K562 (cell line): ENCODE measurements around the gene NFS1. TPM values are rescaled to one million over a fixed set of nuclear protein-coding genes. Genes with fewer than 3 reads are reported as not detected.

Experiments used
- DMBX1 ChIP-seq: fragments of 250-450 bp; sonication (Bioruptor Pico); IDR thresholded peaks from 2 replicates; pipeline ENCODE4 v1.8.0; 2022; ENCODE audit warnings: inconsistent platforms, mild to moderate bottlenecking, moderate library complexity, borderline replicate concordance
- ELF4 ChIP-seq: fragments of 450-650 bp; formaldehyde crosslinking; IDR thresholded peaks from 2 replicates; pipeline ENCODE4 v1.4.0; 2022; ENCODE audit warnings: missing genetic modification characterization
- FOXK1 ChIP-seq: sonication (generic); formaldehyde crosslinking; IDR thresholded peaks from 2 replicates; pipeline ENCODE4 v1.8.0; 2022; ENCODE audit warnings: missing genetic modification reagents, mild to moderate bottlenecking, borderline replicate concordance
- GTF3C2 ChIP-seq: IDR thresholded peaks from 3 replicates; pipeline ENCODE4 v1.6.1; 2011; ENCODE audit warnings: borderline replicate concordance, mild to moderate bottlenecking, moderate library complexity; ENCODE audit not compliant: insufficient read length; ENCODE audit errors: extremely low read depth
- HDAC1 ChIP-seq, 2 experiments: fragments of 450-650 bp; IDR thresholded peaks; 2 replicates each; pipeline ENCODE4 v1.6.1; 2016 to 2017; ENCODE audit warnings: inconsistent platforms in 1 of 2, mild to moderate bottlenecking in 1 of 2, moderate library complexity in 1 of 2
- HNRNPUL1 ChIP-seq: fragments of 200-400 bp; formaldehyde crosslinking; IDR thresholded peaks from 2 replicates; pipeline ENCODE4 v1.6.1; 2017; ENCODE audit warnings: low read length
- JUN ChIP-seq, 2 experiments: sonication (generic) in 1 of 2; formaldehyde crosslinking in 1 of 2; IDR thresholded peaks; 2 replicates each; pipeline versions ENCODE4 v1.6.1 to v1.8.0; 2012 to 2022; ENCODE audit warnings: borderline replicate concordance in 2 of 2, mild to moderate bottlenecking in 2 of 2, improper control_type of control experiment in 1 of 2, low read depth in 1 of 2, low read length in 1 of 2, missing genetic modification reagents in 1 of 2
- KDM4B ChIP-seq, 2 experiments: fragments of 450-650 bp in 1 of 2; sonication (generic) in 1 of 2; IDR thresholded peaks; 2 replicates each; pipeline ENCODE4 v1.6.1; 2016 to 2017; ENCODE audit warnings: borderline replicate concordance in 2 of 2, antibody characterized with exemption in 1 of 2, low read depth in 1 of 2, mild to moderate bottlenecking in 1 of 2
- KLF10 ChIP-seq: fragments of 250-450 bp; sonication (Bioruptor Pico); IDR thresholded peaks from 2 replicates; pipeline ENCODE4 v1.6.1; 2021; ENCODE audit warnings: matching md5 sums
- LARP7 ChIP-seq: fragments of 450-650 bp; IDR thresholded peaks from 2 replicates; pipeline ENCODE4 v1.6.1; 2016
- MAFF ChIP-seq: IDR thresholded peaks from 2 replicates; pipeline ENCODE4 v1.6.1; 2012; ENCODE audit warnings: low read length, improper control_type of control experiment
- NCOA1 ChIP-seq: fragments of 450-650 bp; IDR thresholded peaks from 2 replicates; pipeline ENCODE4 v1.6.1; 2016; ENCODE audit warnings: low read depth
- NR3C1 ChIP-seq: sonication (generic); formaldehyde crosslinking; IDR thresholded peaks from 2 replicates; pipeline ENCODE4 v1.8.1; 2022; ENCODE audit warnings: missing genetic modification reagents
- RNF2 ChIP-seq: sonication (generic); IDR thresholded peaks from 2 replicates; pipeline ENCODE4 v1.6.1; 2016
- SAFB2 ChIP-seq: fragments of 200-400 bp; formaldehyde crosslinking; IDR thresholded peaks from 2 replicates; pipeline ENCODE4 v1.6.1; 2018; ENCODE audit warnings: borderline replicate concordance, low read length, low read depth, moderate library complexity; ENCODE audit not compliant: severe bottlenecking
- SNIP1 ChIP-seq: fragments of 450-650 bp; IDR thresholded peaks from 2 replicates; pipeline ENCODE4 v1.7.1; 2017; ENCODE audit warnings: low read depth, mild to moderate bottlenecking
- THRAP3 ChIP-seq: fragments of 450-650 bp; IDR thresholded peaks from 2 replicates; pipeline ENCODE4 v1.6.1; 2016; ENCODE audit warnings: mild to moderate bottlenecking, inconsistent platforms, borderline replicate concordance
- ZC3H8 ChIP-seq: fragments of 450-650 bp; IDR thresholded peaks from 2 replicates; pipeline ENCODE4 v1.6.1; 2017
- ZFX ChIP-seq: sonication (generic); formaldehyde crosslinking; IDR thresholded peaks from 2 replicates; pipeline ENCODE4 v1.8.0; 2022; ENCODE audit warnings: mild to moderate bottlenecking, missing genetic modification reagents, moderate library complexity
- ZKSCAN3 ChIP-seq: fragments of 250-450 bp; sonication (Bioruptor Pico); IDR thresholded peaks from 2 replicates; pipeline ENCODE4 v1.4.0; 2020
- ZNF224 ChIP-seq: sonication (generic); formaldehyde crosslinking; IDR thresholded peaks from 2 replicates; pipeline ENCODE4 v1.8.0; 2022; ENCODE audit warnings: mild to moderate bottlenecking, missing genetic modification reagents
- ZNF23 ChIP-seq: fragments of 250-450 bp; sonication (Bioruptor Pico); IDR thresholded peaks from 2 replicates; pipeline ENCODE4 v1.4.0; 2020; ENCODE audit warnings: mild to moderate bottlenecking
- ZNF263 ChIP-seq: sonication (generic); formaldehyde crosslinking; IDR thresholded peaks from 2 replicates; pipeline ENCODE4 v1.8.0; 2022; ENCODE audit warnings: mild to moderate bottlenecking, missing genetic modification reagents, borderline replicate concordance
- ZNF445 ChIP-seq: fragments of 250-450 bp; sonication (Bioruptor Pico); IDR thresholded peaks from 2 replicates; pipeline ENCODE4 v1.4.0; 2020; ENCODE audit warnings: low read depth, mild to moderate bottlenecking, moderate library complexity
- ZNF740 ChIP-seq, 3 experiments: fragments of 200-800 bp in 1 of 3; sonication (Bioruptor generic) in 1 of 3; sonication (generic) in 1 of 3; formaldehyde crosslinking in 1 of 3; IDR thresholded peaks; 2 replicates each; pipeline versions ENCODE4 v1.6.1 to v1.8.0; 2016 to 2022; ENCODE audit warnings: mild to moderate bottlenecking in 2 of 3, missing compliant biosample characterization in 2 of 3, missing genetic modification characterization in 2 of 3, missing genetic modification reagents in 1 of 3
- ZNF76 ChIP-seq: fragments of 250-450 bp; sonication (Bioruptor Pico); IDR thresholded peaks from 2 replicates; pipeline ENCODE4 v1.4.0; 2020; ENCODE audit warnings: mild to moderate bottlenecking, moderate library complexity, borderline replicate concordance
- polyA plus RNA-seq, 8 experiments: library from polyadenylated mRNA; depleted of rRNA in 4 of 8; stranded (reverse) in 5 of 8; unstranded in 3 of 8; fragments of >200 nt; fragmentation: Nextera tagmentation in 2 of 8; fragmentation: Illumina TruSeq in 1 of 8; extraction: Ambion mirVana in 2 of 8; extraction: Trizol in 1 of 8; gene quantifications; 2 replicates each; pipeline versions ENCODE4 v1.2.1 to v1.2.3, GENCODE V29; 2011 to 2014; ENCODE audit warnings: inconsistent platforms in 1 of 8, missing spikeins in 1 of 8
- total RNA-seq, 7 experiments: library from RNA; depleted of rRNA in 6 of 7; stranded (reverse); fragments of >200 nt in 6 of 7; fragmentation: Illumina TruSeq in 2 of 7; extraction: Trizol in 2 of 7; gene quantifications; 2 replicates each; pipeline versions ENCODE4 v1.2.1 to v1.2.3, GENCODE V29; 2011 to 2021; ENCODE audit warnings: low replicate concordance in 1 of 7

The NFS1 gene
- total and polyA plus RNA-seq, 9 of the 15 experiments (the other 6 are each of a cell fraction or from before 2014, with no cell fraction given), result 11.5 to 84.8 (median 47.1) TPM

GRCh38 chr20:35742741-35743523, 43.8 kb upstream of the NFS1 start (continued):
- TF ChIP-seq HNRNPUL1 (no peak), ZC3H8 (0 out of 2 replicates have a peak, but pooled peaks have one; percentile 14), DMBX1 (no peak), THRAP3 (peak; percentile 49; the same call in 1 of the 2 replicates), ZNF23 (CRISPR knock-in tag) (no peak), ZNF224 (CRISPR knock-in tag) (no peak), RNF2 (no peak), SAFB2 (no peak), GTF3C2 (no peak), NR3C1 (no peak), FOXK1 (CRISPR knock-in tag) (no peak), ZNF740 (CRISPR knock-in tag; IDR thresholded peaks at IDR 0.05) (no peak), ZNF740 (tag; IDR thresholded peaks at IDR 0.05) (peak in 1 of 2 experiments; percentile 81; a peak in 2 of 4 replicates), MAFF (no peak), ZNF445 (CRISPR knock-in tag) (0 out of 2 replicates have a peak, but pooled peaks have one; percentile 37), HDAC1 (IDR thresholded peaks at IDR 0.05) (peak in 1 of 2 experiments; percentile 47; a peak in 2 of 4 replicates), ELF4 (CRISPR knock-in tag) (peak; percentile 60; the same call in 1 of the 2 replicates), LARP7 (0 out of 2 replicates have a peak, but pooled peaks have one; percentile 38), ZNF263 (CRISPR knock-in tag) (no peak), KDM4B (IDR thresholded peaks at IDR 0.05; ENCODE audit: borderline replicate concordance in 2 of 2, low read depth in 1 of 2) (no peak), ZNF76 (CRISPR knock-in tag) (peak; percentile 38; the same call in 1 of the 2 replicates), ZFX (no peak), NCOA1 (peak; percentile 5; the same call in 1 of the 2 replicates), ZKSCAN3 (CRISPR knock-in tag) (no peak), JUN (IDR thresholded peaks at IDR 0.05; ENCODE audit: borderline replicate concordance, low read depth, low read length) (no peak), JUN (CRISPR knock-in tag; IDR thresholded peaks at IDR 0.05; ENCODE audit: borderline replicate concordance) (no peak), SNIP1 (0 out of 2 replicates have a peak, but pooled peaks have one; percentile 21), KLF10 (CRISPR knock-in tag) (no peak)
